Right lung (tissue), 5 donors: ENCODE results near the gene NR2F1-AS1. TPM values are rescaled to one million over a fixed set of nuclear protein-coding genes. Genes with fewer than 3 reads are reported as not detected.
A peak's percentile ranks its signal among the peaks of the same experiment; 100 is the strongest.

Experiments used
- DNase-seq, 2 donors: peaks; one replicate each; pipeline ENCODE4 v3.0.0-alpha.2; 2013
- polyA plus RNA-seq, 5 donors: library from polyadenylated mRNA; unstranded; fragments of 120-200 nt; gene quantifications; one replicate each; pipeline versions ENCODE4 v1.2.1 to v1.2.3, GENCODE V29; 2013; ENCODE audit warnings: inconsistent platforms in 1 of 5, low replicate concordance in 1 of 5; ENCODE audit not compliant: insufficient read length in 5 of 5, insufficient read depth in 1 of 5

NR2F1-AS1 gene
- polyA plus RNA-seq, 5 donors, result 37.7 to 62.4 (median 59.3) TPM

DNA sequence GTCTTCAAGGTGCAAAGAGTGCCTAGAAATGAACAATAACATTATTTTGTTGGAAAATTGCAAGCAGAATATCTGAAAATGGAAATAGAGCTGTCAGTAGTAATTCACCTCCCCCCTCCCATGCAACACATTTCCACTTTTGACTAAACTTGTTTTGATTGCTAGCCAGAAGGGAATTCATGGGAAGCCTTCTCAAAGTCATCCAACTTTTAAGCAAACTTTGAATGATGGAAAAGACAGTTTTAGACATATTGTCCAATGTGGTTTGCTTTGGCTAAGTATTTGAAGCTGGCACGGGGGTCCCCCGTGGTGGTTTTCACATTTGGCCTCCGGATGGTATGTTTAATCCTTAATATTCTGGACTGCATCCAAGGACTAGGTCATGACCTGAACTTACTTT, 9.5 kb upstream of the NR2F1-AS1 start:
- DNase-seq, result no peak

DNA sequence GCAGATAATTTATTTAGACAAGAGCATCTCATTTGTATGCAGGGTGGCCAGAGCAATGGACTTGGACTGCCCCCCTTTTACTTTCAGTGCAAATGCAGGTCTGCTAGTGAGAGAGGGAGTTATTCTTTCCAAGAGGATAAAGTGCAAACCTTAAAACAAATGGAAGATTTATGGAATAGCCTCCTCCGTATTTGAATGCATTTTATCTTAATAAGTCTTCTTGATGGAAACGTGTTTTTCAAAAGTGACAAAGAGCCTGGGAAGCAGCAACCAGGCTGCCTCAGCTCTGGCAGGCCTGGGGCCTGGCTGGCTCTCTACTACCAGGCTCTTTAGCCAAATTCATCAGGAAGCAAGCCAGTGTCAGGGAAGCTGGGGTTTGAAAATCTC, 8.8 kb upstream of the NR2F1-AS1 start:
- no peak for DNase-seq

DNA sequence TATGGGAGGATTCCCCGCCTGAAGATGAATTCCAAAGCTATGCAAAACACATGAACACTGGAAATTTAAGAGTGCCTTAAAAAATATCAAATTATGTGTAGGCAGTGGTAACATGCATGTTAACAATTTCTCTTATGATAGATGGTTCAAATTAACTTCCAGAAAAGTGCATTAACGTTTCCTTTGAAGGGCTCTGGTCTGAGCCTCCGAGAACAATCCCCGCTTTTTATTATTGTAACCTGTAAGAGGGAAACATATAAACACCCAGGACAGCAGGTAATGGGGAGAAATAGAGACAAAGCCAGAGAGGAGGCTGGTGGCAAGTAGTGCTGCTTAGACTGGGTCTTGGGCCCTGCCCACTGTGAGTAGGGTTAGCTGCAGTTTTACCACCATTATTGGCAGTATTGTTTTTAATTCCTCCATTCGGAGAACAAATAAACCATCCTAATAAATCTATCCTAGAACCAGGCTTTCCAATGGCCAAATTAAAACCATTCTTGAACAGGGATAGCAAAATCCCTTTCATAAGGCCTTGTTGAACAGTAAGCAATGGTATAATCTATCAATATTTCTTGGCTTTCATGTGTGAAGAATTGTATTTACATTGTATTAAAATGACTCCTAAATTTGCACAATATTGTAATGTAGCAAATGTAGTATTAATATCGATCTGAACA, 8.3 kb upstream of the NR2F1-AS1 start:
- no peak for DNase-seq

DNA sequence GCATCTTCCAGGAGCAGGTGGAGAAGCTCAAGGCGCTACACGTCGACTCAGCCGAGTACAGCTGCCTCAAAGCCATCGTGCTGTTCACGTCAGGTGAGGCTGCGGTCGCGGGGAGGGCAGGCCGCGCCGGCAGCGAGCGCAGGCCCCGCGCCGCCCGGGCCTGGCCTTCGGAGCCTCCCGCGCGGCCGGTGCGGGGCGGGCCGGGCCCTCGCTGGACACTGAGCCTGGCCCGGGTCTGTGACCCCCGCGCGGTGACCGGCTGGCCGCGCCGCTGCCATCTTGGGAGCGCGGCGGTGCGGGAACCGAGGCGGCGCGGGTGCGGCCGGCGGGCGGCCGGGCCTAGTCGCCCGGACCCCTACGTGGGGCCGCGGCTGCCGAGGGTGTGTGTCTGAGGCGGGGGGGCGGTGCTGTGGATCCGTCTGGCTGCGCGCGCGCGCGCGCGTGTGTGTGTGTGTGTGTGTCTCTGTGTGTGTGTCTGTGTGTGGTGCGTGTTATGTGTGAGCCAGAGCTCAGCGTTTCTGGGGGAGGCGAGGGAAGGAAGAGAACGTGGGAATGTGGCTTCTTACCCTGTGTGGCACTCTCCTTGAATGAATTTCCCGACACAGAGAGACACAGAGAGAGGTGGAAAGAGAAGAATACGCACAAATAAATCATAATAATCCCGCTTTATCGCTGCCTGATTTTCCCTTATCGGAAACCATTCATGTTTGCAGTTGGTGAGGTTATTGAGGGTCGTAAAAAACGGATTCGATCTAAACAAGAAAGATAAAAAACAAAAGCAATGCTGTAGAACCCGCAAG, 7.5 kb upstream of the NR2F1-AS1 start:
- DNase-seq, result no peak

DNA sequence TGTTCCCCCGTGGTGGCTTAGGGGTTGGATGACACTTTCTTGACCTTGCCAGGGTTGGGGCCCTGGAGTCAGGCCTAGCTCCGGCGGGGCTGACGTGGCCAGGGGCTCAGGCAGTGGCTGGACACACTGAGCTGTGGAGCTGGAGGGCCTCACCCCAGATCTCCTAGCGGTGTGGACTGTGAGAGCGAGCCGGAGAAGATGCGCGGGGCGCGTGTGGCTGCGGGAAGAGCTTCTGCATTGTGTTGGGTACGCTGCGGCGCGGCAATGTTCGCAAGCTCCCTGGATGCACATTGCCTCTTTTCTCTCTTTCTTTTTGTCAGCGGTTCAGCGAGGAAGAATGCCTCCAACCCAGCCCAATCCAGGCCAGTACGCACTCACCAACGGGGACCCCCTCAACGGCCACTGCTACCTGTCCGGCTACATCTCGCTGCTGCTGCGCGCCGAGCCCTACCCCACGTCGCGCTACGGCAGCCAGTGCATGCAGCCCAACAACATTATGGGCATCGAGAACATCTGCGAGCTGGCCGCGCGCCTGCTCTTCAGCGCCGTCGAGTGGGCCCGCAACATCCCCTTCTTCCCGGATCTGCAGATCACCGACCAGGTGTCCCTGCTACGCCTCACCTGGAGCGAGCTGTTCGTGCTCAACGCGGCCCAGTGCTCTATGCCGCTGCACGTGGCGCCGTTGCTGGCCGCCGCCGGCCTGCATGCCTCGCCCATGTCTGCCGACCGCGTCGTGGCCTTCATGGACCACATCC, 6.8 kb upstream of the NR2F1-AS1 start:
- DNase-seq, result no peak

DNA sequence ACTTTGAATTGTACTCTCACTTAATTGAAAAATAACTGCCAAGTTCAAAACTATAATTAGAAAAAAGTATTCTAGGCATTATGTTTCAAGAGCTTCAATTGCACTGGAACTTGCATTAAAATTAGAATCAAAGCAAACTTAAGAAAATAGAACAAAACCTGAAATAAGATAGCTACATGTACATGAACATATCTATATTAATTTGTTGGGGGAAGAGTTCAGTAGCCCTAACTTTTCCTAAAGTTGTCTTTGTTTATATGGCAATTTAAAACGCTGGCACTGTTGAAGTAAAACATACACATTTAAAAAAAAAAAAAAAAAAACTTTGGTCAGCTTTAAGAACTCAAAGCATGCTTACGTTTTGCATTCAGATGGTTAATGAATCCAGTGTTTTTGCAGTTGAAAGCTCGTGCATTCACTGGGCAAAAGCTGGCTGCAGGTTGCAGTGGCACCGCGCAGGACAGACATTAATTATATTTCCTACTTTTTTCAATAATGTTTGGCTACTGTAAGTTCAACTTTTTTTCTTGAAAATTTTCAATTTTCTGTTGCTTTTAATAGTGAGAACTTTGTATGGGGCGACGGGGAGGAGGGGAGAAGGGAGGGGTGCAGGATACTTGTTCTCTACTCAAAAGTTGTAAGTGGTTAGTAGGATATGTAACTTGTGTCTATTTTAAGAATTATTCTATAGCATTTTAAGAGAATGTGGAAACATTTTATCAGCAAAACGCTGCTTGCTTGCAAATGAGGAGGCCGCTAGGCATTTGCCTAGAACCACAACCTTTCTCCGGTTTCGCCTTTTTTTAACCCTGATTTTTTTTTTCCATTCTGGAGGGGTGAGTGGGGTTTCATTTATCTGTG, 5.9 kb upstream of the NR2F1-AS1 start:
- DNase-seq, result no peak

DNA sequence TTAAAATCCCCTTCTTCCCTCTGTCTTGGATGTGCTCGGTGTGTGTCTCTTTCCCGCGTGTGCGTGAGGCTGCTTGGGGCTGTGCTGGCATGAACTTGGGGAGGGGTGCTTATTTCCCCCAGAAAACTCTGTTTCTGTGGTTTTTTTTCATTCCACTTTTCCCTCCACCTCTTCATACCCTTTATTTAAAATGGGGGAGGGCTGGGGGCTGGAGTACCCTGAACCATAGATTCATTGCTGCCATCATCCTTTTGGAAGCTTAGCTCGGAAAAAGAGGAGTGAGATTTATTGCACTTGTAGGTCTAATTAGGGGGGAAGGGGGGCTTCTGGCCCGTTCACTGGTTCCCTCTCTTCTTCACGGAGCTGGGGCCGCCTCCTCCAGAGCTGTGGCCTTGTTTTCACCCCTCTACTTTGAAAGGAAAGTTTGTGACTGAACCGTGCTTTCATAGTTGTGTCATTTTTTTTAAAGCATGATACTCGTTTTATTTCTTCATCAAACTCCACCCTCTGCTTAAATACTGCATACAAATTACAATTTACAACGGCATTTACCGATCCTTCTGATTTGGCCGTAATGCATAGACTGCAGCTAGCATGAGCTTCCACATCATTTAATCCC, 4.9 kb upstream of the NR2F1-AS1 start:
- no peak for DNase-seq

DNA sequence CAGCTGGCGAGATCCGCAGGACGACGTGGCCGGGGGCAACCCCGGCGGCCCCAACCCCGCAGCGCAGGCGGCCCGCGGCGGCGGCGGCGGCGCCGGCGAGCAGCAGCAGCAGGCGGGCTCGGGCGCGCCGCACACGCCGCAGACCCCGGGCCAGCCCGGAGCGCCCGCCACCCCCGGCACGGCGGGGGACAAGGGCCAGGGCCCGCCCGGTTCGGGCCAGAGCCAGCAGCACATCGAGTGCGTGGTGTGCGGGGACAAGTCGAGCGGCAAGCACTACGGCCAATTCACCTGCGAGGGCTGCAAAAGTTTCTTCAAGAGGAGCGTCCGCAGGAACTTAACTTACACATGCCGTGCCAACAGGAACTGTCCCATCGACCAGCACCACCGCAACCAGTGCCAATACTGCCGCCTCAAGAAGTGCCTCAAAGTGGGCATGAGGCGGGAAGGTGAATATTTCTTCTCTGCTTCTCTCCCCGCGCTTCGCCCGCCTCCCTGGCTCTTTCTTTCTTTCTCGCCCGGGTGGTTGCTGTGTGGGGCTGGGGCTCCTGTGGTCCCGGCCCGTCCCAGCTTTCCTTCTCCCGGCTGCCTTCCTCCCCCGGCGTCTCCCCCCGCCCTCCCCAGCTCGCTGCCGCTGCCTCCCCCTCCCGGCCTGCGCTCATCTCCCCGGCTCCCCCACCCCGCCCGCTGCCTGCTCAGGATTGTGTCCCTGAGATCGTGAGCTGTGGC, 4.2 kb upstream of the NR2F1-AS1 start:
- no peak for DNase-seq

DNA sequence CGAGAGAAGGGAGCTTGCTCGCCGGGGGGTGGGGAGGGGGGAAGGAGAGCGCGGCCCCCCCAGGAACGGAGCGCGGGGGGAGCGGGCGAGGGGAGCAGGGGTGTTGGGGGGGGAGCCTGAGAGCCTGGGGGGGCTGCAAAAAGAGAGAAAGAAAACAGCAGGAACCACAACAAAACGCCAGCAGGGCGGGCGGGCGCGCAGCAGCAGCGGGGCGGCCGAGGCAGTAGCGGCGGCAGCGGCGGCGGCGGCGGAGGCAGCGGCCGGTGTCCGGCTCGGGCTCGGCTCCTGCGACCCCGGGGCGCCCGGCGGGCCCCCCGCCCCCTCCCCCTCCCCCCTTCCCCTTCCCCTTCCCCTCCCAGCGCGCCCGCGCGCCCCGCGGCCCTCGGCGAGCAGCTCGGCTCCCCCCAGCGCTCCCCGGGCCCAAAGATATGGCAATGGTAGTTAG, 3.6 kb upstream of the NR2F1-AS1 start:
- DNase-seq, result no peak

DNA sequence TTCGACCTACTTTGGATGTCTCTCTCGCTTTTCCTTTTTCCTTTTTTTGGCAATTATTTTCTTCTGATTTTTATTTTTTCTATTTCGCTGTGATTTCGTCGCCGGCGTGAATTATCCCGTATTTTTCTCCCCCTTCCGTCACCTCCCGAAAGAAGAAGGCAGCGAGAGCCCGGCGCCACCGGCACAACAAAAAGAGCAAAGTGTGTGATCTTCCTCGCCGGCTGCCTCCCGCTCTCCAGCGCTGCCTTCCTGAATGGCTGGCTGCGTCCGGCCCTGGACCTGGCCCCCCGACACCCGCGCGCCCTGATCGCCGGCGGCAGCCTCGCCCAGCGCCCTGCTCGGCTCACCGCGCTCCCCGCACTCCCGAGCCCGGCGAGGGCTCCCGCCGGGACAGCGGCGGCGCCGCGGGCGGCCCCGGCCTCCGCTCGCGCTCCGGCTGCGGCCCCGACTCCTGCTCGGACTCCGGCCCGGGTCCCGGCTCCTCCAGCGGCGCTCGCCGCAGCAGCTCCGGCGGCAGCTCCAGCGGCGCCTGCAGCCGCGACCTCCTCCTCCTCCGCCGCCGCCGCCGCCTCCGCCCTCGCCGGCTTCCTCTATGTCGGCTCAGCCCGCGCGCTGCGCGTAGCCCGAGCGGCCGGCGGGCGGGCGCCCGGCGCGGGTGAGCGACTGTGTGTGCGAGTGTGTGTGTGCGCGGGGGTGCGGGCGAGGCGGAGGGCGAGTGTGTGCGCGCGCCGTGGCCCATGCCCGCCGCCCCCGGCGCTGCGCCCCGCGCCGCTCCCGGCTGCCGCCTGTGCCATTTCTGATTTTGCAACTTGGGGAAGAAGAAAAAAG, 3.0 kb upstream of the NR2F1-AS1 start:
- no peak for DNase-seq

DNA sequence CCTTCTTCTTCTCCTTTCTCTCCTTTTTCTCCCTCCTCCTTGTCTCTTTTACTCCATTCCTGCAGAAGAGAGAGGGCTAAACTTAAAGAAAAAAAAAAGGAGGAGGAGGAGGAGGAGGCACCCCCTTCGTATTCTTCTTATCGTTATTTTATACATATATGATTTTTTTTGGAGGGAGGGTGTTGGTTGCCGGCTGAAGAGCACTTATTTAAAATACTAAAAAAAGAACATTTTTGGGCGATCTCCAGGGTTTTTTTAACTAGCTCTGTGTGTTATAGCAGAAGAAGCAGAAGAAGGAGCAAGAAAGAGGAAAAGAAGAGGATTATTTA, 2.4 kb upstream of the NR2F1-AS1 start:
- DNase-seq, result no peak

DNA sequence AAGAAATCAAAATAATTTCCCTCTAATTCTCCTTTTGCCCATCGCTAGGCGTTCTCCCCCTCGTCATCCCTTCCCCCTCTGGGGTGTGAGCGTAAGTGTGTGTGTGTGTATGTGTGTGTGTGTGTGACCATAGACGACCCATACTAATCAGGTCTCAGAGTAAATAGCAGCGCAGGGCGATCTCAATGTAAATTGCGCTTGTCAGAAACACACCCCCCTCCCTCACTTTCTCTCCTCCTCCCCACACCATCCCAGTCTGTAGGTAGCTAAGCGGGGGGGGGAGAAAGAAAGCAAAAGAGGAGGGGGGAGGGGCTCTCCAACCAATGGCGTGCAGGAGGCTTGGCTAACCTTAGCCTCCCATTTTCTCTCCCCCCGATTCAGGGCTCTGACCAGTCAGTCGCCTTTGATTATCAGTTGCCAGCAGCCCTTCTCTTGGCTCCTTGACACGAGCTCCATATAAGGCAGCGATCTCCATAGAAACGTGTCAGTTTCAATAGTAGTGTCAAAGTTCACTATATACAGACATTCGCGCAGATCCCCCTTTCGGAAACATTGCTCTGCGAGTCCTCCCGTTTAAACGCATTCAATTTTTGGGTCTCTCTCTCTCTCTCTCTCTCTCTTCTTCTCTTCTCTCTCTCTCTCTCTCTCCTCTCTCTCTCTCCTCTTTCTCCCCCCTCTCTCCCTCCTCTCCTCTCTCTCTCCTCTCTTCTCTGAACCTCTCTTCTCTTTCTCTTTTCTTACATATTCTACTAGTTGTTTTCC, 1.8 kb upstream of the NR2F1-AS1 start, which contains the start of gene NR2F1:
Gene NR2F1 (plus strand): TSS at position 546 of the 762 bp plus-strand sequence. CDS start 1,802 bp downstream, outside the sequence.
- peak; percentile 96 to 98 for DNase-seq

DNA sequence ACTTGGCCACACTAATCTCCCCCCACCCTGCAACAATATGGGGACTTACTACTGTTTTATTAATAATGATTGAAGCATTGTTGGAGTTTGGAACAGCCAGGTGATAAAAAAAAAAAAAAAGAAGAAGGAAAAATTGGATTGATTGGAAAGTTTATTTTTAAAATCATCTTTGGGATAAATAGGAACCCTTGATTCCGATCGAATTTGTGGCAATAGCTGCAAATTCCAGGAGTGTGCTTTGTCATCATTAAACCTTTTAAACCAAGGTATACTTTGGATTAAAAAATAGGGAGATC, 1.1 kb upstream of the NR2F1-AS1 start:
- DNase-seq, result no peak

DNA sequence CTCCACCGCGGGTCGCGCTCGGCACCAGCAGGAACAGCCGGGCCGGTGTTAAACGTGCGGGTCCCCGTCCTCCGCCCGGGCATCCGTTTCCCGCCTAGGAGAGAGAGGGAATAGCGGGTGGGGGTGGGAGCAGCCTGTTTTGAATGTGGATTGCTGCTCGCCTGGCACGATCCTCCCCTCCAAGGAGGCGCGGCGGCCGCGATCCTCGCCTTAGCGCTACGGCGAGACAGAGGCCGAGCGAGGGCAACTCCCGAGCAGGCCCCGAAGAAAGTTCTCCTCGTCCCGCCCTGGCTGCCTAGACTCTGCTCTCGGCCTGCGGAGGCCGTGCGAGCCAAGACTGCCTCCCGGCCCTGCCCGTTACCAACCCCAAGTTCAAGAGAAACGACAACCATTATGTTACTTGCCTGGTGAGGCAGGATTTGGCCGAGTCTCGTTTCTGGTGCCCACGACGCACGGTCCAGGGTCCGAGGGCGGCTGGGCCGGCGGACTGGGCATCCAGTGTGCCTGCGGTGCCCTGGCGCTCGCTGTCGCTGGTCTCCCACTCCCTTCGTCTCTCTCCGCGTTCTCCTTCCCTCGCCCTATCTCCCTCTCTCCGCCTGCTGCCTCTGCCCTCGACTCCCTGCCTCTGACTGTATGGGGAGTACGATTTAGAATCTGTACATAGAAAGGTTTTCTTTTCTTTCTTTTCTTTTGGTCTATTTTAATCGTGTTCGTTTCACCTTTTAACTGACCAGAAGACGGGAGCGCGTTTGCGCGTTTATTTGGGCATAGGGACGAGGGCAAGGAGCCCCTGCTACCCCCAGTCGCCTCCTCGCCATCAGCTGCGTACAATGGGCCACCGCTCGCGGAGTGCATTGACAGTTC, 724 bp downstream of the NR2F1-AS1 start:
- DNase-seq, result peak in 1 of 2 donors; percentile 54

DNA sequence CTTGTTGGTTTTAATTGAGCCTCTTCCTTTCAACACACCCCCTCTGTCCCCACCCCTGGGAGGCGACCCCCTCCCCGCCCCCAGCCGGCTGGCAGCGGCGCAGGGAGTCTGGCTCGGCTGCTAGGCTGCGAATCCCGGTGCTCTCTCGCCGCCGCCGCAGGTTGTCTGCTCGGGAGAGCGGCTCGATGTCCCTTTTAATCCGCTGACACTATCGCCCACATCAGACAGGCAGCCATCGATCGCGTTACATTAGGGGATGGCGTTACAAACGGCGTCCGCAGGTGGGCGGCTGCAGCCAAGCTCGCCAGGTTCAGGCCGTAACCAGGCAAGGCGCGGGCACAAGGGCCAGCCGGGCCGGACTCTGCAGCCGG, 1.3 kb downstream of the NR2F1-AS1 start:
- no peak for DNase-seq

DNA sequence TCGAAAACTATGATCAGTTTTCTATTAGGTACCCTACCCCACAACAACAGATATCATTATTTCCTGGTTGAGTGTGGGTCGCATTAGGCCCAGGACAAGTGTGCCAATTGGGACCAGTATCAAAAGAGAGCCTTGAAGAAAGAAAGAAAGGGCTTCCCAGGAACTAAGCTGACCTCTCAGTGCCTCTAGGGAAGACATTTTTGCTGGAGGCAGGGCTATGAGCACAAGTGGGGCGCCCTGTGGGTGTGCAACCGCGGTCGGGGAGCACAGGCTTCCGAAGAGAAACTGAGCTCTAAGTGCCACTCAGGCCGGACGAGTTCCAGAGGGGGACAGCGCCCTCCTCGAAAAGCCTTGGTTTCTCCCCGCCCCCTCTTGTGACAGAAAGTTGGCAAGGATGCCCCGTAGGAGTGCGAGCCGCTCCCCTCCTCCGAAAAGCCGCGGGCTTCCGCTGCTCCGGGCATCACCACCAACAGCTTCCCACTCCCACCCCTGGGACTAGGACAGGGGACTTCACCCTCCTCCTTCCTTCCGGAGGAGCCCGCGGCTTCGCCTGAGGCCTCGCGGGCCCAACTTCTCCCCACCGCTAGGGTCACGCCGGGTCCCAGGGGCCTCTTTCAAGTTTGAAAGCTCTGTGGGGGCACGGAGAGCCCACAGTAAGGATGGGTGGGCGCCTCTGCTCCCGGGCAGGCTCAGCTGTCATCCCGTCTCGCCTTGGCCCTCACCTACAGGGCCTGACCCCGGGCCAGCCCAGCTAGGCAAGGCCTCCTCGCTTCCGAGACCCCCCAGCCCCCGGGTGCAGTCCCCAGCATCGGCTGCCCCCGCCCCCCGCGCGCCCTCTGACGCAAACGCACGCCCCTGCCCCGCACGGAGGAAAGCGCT, 2.0 kb downstream of the NR2F1-AS1 start:
- DNase-seq, result peak; percentile 86 to 88
